GM12872 (cell line): ENCODE measurements around the gene MEIS3.

Experiments used
- TF ChIP-seq, protein P1 (sequence below): IDR thresholded peaks from 3 replicates; pipeline ENCODE4 v1.5.1; 2011; ENCODE audit warnings: low read depth, mild to moderate bottlenecking, low read length, moderate library complexity; ENCODE audit not compliant: insufficient read depth

MEIS3 gene

DNA sequence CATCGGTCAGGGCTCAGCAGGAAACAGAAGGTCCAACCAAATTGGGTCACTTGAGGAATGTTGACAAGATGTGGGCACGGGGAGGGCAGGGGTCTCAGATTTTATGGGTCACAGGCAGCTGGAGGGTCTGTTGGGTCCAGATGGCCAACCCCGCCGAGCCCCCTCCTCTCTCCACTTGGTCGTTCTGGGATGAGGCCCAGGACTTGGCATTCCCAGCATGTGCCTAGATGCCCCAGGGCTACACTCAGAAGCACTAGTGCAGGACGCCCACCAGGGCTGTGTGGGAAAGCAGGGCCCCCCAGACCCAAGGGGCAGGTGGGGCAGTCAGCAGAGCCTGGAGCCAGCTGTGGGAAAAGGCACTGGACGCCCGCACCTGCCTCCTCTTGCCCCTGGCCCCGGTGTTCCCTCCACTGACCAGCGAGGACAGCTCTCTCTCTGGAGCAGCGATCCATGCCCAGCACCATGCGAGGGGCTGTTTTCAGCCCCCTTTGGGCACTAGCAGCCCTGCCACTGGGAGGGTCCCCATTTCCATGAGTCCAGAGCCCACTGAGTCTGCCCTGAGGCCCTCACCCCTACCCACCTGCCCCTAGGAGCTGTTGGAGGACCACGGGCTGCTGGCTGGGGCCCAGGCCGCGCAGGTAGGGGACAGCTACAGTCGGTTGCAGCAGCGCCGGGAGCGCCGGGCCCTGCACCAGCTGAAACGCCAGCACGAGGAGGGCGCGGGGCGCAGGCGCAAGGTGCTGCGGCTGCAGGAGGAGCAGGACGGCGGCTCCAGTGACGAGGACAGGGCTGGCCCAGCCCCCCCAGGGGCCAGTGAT, 44.2 kb downstream of the MEIS3 start:
- TF ChIP-seq, protein P1, sequence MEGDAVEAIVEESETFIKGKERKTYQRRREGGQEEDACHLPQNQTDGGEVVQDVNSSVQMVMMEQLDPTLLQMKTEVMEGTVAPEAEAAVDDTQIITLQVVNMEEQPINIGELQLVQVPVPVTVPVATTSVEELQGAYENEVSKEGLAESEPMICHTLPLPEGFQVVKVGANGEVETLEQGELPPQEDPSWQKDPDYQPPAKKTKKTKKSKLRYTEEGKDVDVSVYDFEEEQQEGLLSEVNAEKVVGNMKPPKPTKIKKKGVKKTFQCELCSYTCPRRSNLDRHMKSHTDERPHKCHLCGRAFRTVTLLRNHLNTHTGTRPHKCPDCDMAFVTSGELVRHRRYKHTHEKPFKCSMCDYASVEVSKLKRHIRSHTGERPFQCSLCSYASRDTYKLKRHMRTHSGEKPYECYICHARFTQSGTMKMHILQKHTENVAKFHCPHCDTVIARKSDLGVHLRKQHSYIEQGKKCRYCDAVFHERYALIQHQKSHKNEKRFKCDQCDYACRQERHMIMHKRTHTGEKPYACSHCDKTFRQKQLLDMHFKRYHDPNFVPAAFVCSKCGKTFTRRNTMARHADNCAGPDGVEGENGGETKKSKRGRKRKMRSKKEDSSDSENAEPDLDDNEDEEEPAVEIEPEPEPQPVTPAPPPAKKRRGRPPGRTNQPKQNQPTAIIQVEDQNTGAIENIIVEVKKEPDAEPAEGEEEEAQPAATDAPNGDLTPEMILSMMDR: no peak

DNA sequence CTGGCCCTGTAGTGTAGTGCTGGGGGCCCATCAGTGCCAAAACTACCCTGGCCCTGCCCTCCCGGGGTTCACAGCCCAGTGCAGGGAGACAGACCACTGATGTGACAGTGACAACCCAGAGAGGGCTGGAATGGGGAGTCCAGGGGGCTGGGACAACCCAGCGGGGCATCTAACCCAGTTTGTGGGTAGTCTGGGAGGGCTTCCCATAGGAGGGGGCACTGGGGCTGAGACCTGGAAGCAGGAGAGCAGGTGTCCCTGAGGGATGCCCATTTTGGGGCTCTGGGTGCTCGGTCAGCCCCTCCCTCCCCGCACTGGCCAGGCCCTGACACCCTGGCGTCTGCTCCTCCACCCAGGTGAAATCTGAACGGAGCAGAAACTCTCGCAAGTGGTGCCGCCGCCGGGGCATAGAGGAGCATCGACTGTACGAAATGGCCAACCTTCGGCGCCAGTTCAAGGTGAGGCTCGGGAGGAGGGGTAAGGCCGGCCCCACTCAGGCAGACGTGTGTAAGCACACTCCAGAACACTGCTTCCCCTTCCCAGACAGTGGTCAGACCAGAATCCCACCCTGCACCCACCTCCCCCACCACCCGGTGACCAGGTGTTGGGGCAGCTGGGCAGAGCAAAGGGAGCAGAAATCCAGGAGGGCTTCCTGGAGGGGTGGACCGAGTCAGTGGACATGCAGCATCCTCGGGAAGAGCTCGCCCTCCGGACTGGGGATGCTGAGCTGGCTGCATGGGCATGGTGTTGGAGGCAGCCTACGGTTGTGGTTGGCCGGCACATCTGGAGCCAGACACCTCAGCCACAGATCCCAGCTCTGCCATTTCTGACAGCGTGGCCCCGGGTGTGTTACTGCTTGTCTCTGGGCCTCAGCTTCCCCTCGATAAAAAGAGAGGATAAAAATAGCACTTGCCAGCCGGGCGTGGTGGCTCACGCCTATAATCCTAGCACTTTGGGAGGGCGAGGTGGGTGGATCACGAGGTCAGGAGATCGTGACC, 45.8 kb downstream of the MEIS3 start:
- TF ChIP-seq, protein P1: no peak

DNA sequence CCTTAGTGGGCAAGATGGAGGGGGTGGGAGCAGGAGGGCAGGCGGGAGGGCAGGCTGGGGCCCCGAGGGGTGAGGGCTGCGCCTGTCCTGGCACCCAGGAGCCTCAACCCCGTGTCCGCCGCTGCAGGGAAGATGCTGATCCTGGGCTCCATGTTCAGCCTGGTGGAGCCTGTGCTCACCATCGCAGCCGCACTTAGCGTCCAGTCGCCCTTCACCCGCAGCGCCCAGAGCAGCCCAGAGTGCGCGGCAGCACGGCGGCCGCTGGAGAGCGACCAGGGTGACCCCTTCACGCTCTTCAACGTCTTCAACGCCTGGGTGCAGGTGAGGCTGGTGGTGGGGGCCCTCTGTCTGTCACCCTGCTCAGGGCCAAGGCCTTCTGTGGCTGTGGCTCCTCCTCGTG, 46.7 kb downstream of the MEIS3 start:
- TF ChIP-seq, protein P1: no peak

DNA sequence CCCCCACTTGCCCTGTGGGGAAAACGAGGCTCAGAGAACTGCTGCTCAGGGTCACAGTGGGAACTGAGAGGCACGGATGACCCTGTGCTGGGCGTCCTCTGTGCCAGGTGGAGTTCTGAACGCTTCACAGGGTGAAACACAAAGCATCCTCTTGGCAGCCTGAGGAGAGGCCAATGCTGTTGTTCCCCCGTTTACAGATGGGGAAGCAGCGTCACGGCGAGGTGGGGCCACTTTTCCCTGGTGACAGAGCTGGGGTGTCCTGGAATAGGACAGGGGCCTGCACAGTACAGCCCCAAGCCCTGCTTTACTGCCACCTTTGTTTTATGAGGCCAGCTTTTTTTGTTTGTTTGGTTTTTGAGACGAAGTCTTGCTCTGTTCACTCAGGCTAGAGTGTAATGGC, 48.1 kb downstream of the MEIS3 start:
- TF ChIP-seq, protein P1: no peak

DNA sequence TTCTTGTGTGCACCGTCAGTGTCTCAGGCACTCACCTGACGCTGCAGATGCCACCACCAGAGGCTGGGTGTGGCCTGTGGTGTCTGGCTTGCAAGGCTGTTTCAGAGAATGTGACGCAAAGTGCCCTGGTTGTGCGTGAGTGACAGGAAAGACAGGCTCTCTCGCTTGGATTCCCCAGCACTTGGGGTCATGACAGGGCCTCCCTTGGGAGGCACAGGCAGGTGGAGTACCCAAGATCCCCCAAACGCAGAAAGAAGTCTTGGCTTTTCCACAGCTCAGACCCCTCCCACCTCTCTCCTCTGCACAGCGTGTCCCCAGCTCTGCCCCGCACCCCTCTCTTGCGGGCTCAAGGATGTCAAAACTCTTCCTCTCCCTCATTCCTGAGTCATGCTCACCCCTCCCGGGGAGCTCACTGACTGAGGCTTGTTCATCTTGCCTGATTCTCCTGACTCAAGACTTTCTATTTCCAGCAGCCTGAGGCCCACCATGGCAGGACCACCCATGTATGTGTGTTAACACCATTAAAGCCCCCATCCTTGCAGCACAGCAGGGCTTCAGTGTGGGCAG, 49.2 kb downstream of the MEIS3 start:
- TF ChIP-seq, protein P1: no peak

DNA sequence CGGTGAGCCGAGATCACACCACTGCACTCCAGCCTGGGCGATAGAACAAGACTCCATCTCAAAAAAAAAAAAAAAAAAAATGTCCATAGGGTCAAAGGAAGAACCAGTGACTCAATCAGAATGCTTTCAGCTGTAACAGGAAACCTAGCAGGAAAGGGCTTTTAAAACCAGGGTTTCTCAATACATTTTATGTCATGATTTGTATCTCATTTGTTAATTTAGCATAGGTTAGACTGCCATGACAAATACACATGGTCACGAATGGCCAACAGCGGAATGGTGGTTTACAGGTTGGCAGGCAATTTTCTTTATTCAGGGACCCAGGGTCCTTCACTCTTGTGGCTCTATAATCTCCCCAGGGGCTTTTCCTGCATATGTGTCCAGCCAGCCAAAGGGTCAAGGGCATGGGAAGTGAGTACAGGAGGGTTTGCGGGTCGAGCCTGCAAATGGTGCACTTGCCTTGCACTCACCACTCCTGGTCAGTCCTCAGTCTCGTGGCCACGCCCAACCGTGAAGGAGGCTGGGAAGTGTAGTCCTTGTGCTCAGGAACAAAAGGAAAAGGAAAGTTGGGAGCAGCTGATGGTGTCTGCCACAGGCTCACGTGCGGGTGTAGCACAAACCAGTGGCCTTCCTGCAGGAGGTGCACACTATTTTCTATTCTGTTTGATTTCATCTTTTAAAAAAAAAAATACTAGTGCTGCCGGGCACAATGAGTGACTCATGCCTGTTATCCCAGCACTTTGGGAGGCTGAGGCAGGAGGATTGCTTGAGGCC, 55.4 kb downstream of the MEIS3 start:
- TF ChIP-seq, protein P1: no peak
